ENCODE results near the gene S100PBP.

The S100PBP gene

DNA sequence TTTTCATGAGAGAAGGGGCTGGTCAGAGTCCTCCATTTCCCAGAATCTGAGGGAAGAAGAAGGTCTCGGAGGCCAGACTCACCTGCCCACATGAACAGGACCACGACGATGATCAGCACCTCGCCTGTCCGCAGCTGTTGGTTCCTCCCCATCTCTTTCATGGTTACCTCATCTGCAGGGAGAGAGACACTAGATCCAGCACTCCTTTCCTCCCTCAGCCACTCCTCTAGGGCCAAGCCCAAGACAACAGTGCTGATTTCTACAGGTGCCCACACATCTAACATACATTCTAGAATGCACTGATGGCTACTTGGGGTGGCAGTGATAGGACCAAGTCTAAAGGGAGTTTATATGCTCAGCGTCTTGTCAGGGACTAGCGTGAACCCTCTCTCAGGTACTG lies 50.2 kb downstream of the S100PBP start:
- no peak for TF ChIP-seq ZNF274 (IDR thresholded peaks at IDR 0.05; ENCODE audit: low read depth, low read length)

DNA sequence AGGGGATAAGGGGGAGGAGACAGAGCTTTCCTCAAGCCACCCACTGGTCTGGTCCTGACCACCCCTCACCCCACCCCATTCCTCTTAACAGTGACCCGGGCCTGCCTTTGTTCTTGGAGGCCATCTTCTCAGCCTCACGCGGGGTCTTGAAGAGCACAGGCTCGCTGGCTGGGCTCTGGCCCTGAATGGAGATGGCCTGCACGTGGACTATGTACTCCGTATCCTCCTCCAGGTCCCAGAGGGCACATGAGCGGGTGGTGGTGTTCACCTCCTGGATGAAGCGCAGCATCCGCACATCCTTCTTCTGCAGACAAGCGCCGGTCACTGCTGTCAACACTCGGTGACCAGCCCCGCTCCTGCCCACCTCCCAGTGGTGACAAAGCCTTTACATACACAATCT lies 50.6 kb downstream of the S100PBP start:
- no peak overlapping the region for H3K4me3 ChIP-seq (ENCODE audit: low read length)
- no peak for TF ChIP-seq ZNF274 (IDR thresholded peaks at IDR 0.05; ENCODE audit: low read depth, low read length)

More for the DNA sequence above, 50.2 kb downstream of the S100PBP start:
- H3K4me3 ChIP-seq (ENCODE audit: low read length) = no peak overlapping the region

DNA sequence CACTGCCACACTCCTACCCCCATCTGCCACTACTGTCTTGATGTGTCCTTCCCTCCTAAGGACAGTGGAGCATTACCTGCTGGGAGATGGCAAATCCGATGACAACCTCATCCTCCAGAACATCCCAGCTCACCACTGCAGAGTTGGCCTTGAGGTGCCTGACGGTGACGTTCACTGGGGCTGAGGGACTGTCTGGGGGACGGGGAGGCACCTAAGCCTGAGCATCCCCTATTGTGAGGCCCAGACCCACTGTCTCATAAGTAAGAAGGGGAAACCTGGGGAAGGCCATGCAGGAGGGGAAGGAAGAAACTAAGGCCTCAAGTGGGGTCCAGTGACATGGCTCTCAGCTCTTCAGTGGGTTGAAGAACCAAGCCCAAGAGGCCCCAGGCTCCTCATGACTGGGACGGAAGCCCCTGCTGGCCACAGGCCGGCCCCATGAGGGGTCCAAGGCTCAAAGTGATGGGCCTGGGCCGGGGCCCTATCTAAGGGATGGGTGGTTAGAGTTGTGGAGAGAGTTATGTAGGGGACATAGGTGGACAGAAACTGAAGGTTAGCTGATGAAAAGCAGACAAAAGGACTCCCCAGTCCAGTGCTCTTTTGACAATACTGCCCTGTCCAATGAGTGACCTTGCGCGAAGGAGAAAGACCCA lies 51.5 kb downstream of the S100PBP start:
- H3K4me3 ChIP-seq (ENCODE audit: low read length) = no peak overlapping the region
- TF ChIP-seq ZNF274 (IDR thresholded peaks at IDR 0.05; ENCODE audit: low read depth, low read length) = no peak

DNA sequence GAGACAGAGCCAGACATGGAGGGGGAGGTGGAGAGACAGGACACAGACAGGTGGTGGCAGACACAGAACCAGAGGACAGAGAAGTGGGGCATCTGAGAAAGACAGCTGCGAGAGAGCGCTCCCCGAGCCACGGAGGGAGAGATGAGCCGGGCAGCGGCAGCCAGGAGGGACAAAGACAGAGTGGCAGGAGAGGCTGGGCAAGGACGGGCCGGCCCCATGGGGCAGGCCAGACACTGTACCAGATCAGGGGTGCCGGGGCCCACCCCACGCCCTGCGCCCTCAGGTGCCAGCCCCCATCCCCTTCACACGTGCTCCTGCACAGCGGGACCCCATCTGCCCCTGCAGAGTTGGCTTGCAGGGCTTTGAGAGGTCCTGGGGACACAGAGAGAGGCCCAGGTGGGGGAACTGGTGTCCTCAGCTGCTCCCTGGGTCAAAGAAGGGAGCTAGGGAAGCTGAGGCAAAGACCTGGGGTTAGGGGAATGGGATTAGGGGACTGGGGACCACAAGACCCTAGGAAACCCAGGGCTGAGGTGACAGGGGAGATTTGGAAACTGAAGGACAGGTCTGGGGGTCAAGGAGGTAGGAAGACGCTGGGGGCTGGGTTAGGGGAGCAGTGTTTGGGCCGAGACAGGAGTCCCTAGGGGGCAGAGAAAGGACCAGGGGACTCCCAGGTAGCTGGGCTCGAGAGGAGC lies 52.6 kb downstream of the S100PBP start:
- no peak for TF ChIP-seq ZNF274 (IDR thresholded peaks at IDR 0.05; ENCODE audit: low read depth, low read length)
- no peak overlapping the region for H3K4me3 ChIP-seq (ENCODE audit: low read length)

DNA sequence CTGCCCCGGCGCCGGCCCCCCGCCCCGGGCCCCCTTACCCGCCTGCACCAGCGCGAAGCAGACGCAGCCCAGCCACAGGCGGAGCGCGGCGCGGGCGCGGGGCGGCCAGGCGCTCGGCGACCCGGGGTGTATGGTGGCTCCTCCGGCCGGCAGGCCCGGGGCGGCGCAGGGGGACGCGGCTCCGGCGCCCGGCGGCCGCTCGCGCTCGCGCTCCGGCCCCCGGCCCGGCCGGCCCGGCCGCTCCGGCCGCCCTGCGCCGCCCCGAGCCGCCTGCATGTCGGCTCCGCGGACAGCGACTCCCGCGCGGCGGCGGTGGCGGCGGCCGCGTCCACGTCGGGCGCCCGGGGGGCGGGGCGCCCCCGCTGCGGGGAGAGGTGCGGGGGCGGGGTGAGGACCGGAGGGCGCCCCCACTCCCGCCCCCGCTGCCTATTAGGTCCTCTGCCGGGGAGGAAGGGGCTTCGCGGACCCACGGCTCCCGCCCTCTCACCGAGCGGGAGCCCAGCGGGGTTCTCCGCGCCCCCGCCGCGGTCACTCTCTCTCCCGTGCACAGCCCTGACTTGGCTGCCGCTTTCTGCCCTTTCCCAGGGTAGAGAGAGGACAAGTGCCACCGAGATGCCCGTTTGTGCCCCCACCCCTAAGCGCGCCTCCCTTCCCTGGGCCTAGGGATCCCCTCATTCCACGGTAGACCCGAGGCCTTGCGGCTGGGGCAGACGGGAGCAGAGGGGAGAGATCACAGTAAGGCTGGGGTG lies 53.3 kb downstream of the S100PBP start, which contains the start of gene FNDC5:
TSS of gene FNDC5 (minus strand) at position 298 of the 749 bp plus-strand sequence.
- no peak for TF ChIP-seq ZNF274 (IDR thresholded peaks at IDR 0.05; ENCODE audit: low read depth, low read length)
- no peak within 1 kb of the TSS for H3K4me3 ChIP-seq (ENCODE audit: low read length)

DNA sequence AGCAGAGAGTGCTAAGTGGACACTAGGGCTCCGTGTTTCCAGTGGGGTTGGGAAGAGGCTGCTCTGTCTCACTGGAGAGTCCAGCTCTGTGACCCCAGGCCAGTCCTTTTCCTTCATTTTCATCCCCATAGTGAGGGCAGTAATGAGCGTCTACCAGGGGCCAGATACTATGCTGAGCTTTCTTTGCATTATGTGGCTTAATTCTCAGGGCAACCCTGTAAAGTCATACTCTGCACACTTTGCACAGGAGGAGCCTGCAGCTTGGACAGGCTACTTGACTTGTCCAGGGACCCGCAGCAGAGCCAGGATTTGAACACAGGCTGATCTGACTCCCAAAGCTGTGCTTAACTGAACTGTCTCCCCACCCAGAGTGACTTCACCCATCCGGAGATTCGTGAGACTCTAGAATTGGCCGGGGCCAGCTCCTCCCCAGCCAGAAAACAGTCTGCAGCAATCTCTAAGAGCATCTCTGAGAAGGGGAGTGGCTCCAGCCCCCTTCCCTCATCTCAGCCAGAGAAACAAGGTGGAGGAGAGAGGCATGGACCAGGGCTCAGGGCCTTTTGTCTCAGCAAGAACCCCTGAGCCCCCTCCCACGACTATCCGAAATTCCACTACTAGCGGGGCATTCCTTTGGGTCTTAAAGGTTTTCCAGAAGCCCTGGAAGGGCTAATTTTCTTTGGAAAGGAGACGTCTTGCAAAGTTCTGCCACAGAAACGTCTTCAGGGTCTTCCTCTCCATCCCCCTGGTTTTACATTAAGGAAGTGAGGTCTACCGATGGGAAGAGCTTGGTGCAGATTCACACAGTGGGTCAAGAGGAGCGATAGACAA lies 54.1 kb downstream of the S100PBP start:
- TF ChIP-seq ZNF274 (IDR thresholded peaks at IDR 0.05; ENCODE audit: low read depth, low read length) = no peak
- no peak overlapping the region for H3K4me3 ChIP-seq (ENCODE audit: low read length)

DNA sequence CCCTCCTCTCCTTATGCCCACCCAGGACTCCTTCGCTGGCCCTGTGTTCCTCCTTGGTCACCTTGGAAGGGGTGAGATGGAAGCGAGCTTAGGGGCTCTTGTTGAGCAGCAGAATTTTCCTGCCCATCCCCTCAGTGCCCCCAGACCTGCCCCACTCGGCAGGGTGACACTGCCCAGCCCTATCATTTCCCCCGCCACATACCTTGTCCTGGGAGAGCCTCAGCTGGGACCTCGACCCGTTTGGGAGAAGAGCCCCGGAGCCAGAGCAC lies 54.7 kb downstream of the S100PBP start:
- H3K4me3 ChIP-seq (ENCODE audit: low read length) = no peak overlapping the region
- no peak for TF ChIP-seq ZNF274 (IDR thresholded peaks at IDR 0.05; ENCODE audit: low read depth, low read length)

DNA sequence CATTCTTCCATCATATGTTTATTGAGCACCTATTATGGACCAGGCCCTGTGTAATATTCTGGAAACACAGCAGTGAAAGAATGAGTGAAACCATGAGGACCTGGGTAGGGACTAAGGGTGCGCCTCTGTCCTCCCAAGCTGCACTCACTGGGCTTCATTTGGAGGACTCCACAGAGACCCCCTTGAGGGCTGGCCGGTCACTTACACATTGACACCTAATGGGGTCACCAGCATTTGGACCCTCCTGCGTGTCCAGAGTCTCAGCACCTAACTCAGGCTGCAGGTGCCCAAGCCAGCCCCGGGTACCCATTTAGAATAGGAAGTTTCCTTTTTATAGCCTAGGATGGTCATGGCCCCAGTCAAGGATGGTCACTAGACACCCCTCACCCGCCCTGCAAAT lies 56.0 kb downstream of the S100PBP start:
- TF ChIP-seq ZNF274 (IDR thresholded peaks at IDR 0.05; ENCODE audit: low read depth, low read length) = no peak

DNA sequence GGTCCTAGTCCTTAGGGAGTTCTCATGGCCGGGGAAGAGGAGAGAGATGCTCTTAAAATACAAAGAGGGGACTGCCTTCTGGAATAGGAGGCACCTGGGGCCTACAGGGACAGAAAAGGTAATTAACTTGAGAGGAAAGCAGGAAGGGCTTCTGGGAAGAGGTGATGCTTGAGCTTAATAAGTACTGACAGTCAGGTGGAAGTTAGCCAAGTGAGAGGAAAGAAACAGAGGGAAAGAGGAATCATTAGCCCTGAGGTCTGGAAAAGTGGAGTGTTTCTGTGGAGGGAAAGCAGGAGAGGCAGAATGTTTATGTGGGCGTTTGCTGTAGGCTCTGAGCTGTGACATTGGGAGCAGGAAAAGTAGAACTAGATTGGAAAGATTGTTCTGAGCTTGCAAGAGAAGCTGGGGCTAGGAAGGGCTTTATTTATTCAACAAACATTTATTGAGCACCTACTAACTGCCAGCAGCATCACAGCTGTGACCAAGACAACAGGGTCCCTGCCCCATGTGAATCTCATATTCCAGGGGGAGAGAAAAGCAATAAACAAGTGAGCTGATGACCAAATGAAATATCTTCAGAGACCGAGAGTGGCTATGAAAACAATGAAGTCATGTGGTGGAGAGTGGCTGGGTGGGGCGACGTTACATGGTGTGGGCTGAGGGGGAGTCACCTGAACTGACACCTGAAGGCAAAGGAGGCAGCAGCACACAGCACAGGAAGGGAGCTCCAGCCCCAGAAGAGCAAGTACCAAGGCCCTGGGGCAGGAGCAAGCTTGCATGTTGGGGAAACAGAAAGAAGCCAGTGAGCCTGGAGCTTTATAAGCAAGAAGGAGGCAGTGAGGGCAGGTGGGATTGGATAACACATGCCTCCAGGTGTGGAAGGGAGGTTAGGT lies 57.7 kb downstream of the S100PBP start:
- no peak overlapping the region for H3K4me3 ChIP-seq (ENCODE audit: low read length)
- TF ChIP-seq ZNF274 (IDR thresholded peaks at IDR 0.05; ENCODE audit: low read depth, low read length) = no peak

More for the DNA sequence above, 56.0 kb downstream of the S100PBP start:
- H3K4me3 ChIP-seq (ENCODE audit: low read length) = no peak overlapping the region

DNA sequence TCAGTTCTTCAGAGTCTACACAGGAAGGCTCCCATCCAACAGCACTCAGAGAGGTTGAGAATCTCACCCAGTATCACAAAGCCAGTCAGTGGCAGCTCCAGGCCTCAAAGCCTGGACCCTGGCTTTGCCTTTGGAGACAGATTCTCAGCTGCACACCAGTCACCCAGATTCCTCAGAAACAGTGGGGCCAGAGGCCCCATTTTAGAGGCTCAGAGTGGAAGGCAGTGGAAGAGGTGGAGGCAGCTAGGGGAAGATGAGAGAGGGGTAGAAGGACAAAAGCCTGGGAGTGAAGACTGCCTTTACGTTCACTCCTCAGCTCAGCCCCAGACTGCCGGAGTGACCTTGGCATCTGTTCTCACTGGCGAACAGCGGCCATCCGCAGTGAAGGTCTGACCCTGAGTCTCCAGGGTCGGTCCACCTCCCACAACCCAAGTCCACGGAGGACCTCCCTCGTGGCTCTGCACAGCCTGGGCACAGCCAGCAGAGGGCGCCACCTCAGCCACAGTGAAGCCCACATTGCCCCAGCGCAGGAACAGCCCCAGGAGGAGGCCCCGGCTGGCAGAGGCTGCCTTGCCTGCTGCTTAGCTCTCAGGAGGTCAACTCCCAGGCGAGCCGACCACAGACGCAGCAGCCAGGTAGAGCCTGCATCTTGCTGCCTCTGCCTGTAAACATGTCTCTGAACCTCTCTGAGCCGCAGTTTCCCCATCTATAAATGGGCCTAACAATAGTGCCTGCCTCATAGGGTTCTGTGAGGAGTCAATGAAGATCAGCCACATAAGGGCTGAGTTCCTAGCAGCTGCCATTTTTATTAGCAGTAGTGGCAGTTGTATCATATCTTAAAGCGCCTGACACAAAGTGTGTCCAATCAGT lies 59.1 kb downstream of the S100PBP start:
- H3K4me3 ChIP-seq (ENCODE audit: low read length) = no peak overlapping the region
- no peak for TF ChIP-seq ZNF274 (IDR thresholded peaks at IDR 0.05; ENCODE audit: low read depth, low read length)

DNA sequence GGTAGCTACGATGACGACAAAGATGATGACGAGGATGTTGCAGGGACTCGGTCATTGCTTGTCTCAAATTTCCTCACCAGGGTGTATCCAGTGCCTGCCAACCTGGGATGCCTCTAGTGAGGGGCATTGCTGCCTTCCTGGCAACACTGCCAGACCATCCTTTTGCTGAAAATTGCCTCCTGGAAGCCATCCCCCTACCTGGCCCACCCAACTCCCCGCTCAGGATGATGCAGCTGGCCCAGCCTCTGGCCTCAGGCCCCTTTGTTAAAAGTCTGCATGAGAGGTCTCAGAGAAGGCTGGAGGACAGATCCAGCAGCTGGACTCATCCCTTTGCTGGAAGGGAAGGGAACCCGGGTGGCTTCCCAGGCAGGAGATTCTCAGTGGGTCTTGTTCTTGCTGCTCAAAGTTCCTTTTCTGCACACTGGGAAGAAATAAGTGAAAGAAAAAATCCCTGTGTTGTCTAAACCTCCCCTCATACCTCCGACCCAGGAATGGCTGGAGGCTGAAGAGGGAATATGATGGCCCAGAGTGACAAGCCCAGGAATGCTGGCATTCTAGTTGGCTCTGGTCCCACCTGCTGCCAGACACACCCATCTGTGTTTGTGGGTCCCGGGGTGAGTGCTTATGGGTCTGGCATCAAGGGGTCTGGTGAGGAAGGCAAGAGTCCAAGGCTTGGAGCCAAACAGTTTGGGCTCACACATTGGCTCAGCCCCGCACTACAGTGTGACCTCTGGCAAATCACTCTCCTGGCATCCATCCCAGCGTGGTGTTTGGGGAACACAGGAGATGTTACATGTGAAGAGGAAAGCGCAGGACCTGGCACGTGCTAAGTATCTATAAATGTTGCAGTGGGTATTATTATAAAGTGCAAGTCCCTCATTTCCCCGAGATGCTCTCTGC lies 60.0 kb downstream of the S100PBP start:
- no peak overlapping the region for H3K4me3 ChIP-seq (ENCODE audit: low read length)
- TF ChIP-seq ZNF274 (IDR thresholded peaks at IDR 0.05; ENCODE audit: low read depth, low read length) = no peak

Measured in GM08714 (cell line).